Retinal pigment epithelial cell (primary cell): ENCODE data around the gene FAM13A.

ENCODE experiments used
- DNase-seq: peaks from one replicate; pipeline ENCODE4 v3.0.0-alpha.2; 2010; ENCODE audit warnings: low read depth
- H3K4me3 ChIP-seq: 2 replicates; pipeline ENCODE4 v1.5.1; 2011; ENCODE audit warnings: mild to moderate bottlenecking, low read length, control low read depth, moderate library complexity
- TF ChIP-seq, protein P1 (sequence below): conservative IDR thresholded peaks from 2 replicates; pipeline ENCODE4 v1.5.1; 2011; ENCODE audit warnings: low read depth, low read length, control low read depth, inconsistent platforms

The FAM13A gene

DNA sequence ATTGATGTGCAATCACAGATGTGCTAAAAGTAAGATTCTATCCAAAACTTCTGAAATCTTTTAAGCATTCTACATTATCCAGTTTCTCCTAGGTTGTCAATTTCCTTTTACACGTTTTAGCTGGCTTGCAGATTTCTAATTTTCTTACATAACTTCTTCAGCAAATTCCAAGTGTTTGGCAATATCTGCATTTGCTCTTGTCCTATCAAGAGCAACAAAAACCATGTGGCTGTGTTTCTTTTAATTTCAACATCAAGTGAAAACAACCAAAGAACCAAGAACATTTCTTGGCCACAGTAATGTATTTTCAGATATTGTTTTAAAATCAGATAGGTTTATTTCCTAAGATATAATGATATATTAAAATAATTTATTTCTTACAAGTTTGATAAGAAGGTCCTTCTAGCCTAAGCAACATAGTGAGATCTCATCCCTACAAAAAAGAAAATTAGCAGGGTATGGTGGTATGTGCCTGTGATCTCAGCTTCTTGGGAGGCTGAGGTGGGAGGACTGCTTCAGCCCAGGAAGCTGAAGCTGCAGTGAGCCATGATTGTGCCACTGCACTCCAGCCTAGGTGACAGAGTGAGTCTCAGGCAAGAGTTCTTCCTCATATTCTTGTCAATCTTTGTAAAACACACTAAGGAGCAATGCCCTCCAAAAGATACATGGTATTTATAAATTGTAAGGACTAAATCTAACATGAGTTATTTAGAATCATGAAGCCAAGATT, 228.0 kb downstream of the FAM13A start:
- no peak for DNase-seq
- TF ChIP-seq, protein P1, sequence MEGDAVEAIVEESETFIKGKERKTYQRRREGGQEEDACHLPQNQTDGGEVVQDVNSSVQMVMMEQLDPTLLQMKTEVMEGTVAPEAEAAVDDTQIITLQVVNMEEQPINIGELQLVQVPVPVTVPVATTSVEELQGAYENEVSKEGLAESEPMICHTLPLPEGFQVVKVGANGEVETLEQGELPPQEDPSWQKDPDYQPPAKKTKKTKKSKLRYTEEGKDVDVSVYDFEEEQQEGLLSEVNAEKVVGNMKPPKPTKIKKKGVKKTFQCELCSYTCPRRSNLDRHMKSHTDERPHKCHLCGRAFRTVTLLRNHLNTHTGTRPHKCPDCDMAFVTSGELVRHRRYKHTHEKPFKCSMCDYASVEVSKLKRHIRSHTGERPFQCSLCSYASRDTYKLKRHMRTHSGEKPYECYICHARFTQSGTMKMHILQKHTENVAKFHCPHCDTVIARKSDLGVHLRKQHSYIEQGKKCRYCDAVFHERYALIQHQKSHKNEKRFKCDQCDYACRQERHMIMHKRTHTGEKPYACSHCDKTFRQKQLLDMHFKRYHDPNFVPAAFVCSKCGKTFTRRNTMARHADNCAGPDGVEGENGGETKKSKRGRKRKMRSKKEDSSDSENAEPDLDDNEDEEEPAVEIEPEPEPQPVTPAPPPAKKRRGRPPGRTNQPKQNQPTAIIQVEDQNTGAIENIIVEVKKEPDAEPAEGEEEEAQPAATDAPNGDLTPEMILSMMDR = no peak
- H3K4me3 ChIP-seq = no peak overlapping the region

DNA sequence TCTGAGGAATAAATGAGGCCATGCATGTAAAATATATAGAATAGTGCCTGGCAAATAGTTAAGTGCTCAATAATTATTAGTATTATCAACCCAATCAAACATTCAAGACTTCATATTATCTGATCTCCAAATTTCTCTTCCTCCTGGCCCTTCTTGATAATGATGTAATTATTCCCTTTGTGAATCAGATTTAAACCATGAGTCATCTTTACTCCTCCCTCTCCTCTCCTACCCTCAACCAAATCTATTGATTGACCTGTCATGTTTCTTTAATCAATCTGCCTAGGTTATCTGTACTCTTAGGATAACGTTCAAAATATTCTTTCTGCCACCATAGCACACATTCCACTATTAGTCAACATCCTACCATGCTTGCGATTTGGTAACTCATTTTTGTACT, 229.5 kb downstream of the FAM13A start:
- TF ChIP-seq, protein P1 = no peak
- no peak for DNase-seq
- no peak overlapping the region for H3K4me3 ChIP-seq

DNA sequence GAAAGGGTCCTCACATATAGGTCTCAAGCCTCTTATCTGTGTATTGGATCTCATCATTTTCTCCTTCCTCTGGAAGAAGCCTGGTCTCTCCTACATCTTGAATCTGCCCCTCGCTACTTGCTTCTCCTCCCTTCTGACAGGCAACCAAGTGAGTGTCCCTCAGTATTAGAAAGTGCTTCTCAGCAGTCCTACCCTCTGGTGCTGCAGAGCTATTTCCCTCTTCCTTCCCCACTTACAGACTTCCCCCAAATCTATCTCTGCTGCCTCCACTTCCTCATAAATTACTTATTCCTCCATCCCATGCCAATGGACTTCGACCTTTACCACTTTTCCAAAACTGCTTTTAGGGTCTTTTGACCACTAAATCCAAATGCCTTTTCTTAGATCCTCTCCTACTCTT, 230.2 kb downstream of the FAM13A start:
- no peak overlapping the region for H3K4me3 ChIP-seq
- no peak for DNase-seq
- TF ChIP-seq, protein P1 = no peak

DNA sequence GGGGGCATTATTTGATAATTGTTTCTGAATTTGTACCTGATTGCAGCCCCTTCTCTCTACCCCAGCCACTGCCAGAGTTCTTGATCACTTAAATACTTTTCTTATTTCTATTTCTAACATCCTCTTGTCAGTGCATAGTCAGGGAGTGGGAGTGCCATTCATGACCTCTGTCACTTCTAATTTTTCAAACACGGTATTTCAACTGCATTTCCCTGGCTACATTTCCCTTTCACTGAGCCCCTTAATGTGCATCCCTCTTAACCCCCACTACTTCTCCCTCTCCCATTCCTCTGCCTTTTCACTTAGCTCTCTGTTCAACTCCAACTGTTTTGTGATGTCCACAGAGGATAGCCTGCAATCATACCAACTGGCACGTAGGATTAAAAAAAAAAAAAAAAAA, 231.1 kb downstream of the FAM13A start:
- H3K4me3 ChIP-seq = no peak overlapping the region
- TF ChIP-seq, protein P1 = no peak
- DNase-seq = no peak

DNA sequence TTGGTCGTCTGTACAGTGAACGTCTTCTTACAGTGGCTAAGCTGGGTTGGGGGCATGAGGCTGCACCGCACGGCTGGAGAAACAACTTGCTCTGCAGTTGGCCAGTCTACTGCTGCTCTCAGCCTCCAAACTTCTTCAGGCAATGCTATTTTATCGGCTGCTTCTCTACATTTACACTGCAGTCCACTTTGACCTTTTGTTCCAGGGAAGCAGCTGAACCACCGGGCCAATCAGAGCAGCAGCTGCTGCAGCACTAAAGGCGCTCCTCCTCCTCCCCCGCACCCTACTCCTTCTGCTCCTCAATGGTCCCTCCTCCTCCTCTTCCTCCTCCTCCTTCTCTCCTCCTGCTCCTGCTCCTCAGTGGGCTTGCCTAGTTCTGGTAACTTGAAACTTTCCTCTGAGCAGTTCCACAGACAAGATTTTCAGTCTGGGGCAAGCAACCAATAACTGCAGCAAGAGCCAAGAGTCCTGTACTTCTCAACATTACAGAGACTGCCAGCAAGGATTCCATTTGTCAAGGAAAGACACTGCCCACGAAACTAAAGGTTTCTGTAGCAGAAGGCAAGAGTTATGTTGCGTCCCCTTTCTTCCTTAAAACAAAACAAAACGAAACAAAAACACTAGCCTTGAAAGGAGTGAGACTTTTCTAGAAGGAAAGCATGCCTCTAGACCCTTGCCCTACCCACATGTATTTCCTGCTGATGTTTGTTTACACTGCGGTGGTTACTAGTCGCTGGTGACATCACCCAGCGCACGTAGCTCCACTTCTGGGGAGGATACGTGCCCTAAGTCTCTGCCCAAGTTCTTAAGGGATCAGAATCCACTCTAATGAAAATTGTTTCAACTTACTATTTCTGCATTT, 233.7 kb downstream of the FAM13A start:
- TF ChIP-seq, protein P1 = no peak
- peak; percentile 84 for DNase-seq

DNA sequence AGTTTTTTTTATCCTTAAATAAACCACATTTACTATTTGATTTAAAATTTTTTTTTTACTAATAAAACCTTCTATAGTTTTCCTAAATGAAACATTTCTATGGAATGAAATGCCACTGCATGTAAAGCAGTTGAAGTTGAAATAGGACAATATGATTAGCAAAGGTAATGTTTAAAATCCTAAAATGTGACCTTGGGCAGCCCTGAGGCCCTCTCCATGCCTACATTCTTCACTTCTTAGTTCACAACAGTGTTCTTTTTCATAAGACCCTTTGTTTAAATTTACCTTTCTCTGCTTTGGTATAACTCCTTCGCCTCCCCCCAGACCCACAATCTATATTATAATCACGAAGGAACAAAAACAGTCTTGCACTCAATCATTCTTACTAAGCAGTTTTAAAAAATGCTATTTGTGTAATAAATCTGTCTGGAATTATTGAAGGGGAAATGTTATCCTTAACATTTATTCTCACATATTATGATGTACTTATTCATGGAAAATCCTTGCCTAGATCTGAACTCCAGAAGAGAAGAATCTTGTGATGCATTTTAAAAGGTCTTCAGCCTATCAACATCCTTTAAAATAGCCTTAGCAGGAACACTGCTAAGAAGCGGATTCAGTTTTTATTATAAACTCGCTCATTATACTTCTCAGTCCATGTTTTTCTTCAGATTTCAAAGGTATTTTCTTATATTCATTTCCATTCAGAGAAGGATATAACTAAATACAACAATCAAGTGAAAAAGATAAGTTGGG, 234.8 kb downstream of the FAM13A start:
- TF ChIP-seq, protein P1 = no peak
- peak overlapping the region; percentile 67 for H3K4me3 ChIP-seq
- DNase-seq = no peak

More for the DNA sequence above, 233.7 kb downstream of the FAM13A start:
- H3K4me3 ChIP-seq = peak overlapping the region; percentile 67
